GM18951 (cell line): ENCODE results near the gene NET1.

Source experiments
- POLR2A ChIP-seq: IDR thresholded peaks from 4 replicates; pipeline ENCODE4 v1.6.1; 2011; ENCODE audit warnings: mild to moderate bottlenecking; ENCODE audit not compliant: insufficient read length, insufficient read depth; ENCODE audit errors: extremely low read depth
- in situ Hi-C: fragments of 300-500 bp; cut with MboI; formaldehyde crosslinking; loops from one replicate; pipeline ENCODE4 v1.12.0; 2022; ENCODE audit warnings: low sequenced_read_pairs, mixed read lengths, inconsistent platforms; ENCODE audit not compliant: unreplicated experiment

NET1 gene

GRCh38 chr10:5480162-5480941, 68.0 kb downstream of the NET1 start:
- in situ Hi-C loops, result no loop called here
- no peak for TF ChIP-seq POLR2A

GRCh38 chr10:5481121-5481520, 68.8 kb downstream of the NET1 start:
- in situ Hi-C loops, result no loop called here
- TF ChIP-seq POLR2A, result no peak

DNA sequence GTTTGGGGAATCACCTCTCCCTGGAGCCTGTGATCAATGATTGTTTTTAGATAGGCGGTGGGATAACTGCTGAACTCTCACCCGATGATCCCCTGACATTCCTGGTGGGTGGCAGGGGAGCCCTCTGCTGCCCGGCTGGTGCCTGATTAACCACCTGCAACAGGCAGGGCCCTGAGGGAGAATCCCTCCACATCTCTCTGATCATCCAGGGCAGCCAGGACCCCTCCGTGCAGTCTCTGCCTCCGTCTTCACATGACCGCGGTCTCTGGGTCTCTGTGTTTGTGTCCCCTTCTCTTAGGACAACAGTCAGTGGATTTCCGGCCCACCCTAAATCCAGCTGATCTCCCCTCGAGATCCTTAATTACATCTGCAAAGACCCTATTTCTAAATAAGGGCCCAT, 69.7 kb downstream of the NET1 start:
- in situ Hi-C loops, result no loop called here
- no peak for TF ChIP-seq POLR2A

DNA sequence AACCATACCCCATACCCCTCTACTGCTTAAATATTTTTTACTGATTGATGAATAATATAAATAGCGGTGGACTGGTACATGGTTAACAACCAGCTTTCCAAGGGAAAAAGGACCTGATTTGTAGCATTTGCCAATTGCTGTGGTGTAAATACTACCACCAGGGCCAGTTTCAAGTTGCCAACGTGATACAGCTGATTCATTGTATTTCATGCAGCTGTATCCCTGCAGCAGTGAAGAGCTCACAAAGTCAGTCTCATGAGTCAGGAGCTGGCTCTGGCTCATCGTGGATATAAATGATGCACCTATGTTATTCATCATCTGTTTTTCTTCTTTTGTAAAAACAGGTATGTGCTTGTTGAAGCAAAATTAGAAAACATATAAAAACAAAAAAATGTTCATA, 71.8 kb downstream of the NET1 start:
- no peak for TF ChIP-seq POLR2A
- in situ Hi-C loops, result no loop called here

DNA sequence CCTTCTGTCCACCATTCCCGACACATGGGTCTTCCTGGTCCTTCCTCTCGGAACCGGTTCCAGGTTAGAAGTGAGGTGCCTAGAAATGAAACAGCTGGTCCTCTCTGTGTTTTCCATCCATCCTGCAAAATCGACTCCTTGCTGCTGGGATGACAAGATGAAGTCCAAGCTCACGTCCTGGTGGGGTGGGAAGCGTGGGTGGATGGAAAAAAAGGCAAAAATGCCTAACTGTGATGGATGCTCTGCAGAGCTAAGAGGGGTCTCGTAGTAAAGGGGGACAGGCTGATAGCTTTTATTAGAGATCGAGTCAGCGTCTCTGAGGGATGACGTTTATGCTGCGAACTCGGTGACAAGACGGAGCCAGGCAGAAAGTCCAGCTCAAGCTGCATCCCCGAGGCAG, 72.9 kb downstream of the NET1 start:
- in situ Hi-C loops, result no loop called here
- no peak for TF ChIP-seq POLR2A

DNA sequence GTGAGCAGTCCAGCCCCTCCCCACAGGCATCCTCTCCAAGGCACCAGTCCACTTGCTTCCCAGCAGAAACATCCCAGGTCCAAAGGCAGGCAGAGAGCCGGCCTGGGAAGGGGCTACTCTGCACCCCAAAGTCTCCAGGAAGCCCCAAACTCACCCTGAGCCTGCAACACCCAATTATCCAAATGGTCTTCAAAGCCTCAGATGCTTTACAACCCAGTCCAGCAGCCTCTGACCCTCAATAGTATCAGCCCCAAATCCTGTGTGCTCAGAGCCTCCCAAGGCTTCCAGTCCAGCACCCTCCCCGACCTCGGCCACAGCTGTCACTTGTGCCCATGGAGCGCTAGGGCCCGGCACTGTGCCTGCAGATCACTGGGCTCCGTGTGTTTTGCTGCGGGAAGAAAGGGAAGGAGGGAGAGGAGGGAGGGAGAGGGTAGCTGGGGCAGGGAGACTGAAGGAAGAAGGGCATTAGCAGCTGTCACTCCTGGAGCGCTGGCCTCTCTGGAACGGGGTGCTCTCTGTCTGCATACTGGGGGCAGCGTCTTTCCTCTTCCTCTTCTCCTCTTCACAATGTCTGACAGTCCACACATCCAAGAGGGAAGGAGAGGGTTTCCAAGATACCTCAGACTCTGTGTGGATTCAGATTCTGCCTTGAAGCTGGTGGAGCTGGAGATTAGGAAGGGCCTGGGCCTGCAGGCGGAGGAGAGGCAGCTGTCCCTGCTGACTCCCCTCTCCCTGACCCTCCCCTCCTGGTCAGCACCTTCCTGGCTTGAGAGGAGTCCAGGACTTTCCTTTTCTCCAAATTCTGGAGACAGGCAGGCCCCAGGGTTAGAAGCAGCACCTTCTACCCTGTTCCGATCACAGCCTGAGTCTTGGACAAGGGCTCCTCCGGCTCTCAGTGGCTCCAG, 73.8 kb downstream of the NET1 start:
- in situ Hi-C loops, result no loop called here
- no peak for TF ChIP-seq POLR2A

DNA sequence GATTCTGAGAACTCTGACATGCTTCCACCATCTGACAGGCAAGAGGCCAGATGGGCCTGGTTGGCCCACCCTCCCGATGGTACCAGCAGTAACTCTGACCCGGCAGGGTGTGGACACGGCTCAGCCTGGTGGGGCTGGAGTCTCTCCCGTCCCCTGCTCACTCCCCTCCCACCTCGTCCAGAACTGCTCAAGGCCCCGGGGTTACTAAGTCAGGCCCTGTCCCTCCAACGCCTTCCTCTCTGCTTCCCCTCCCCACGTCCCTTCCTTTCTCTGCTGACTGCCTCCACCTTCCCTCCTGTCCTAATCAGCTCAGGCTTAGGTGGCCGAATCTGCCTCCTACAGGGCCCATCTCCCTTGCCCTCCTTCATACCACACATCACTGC, 74.5 kb downstream of the NET1 start:
- no peak for TF ChIP-seq POLR2A
- in situ Hi-C loops, result no loop called here

DNA sequence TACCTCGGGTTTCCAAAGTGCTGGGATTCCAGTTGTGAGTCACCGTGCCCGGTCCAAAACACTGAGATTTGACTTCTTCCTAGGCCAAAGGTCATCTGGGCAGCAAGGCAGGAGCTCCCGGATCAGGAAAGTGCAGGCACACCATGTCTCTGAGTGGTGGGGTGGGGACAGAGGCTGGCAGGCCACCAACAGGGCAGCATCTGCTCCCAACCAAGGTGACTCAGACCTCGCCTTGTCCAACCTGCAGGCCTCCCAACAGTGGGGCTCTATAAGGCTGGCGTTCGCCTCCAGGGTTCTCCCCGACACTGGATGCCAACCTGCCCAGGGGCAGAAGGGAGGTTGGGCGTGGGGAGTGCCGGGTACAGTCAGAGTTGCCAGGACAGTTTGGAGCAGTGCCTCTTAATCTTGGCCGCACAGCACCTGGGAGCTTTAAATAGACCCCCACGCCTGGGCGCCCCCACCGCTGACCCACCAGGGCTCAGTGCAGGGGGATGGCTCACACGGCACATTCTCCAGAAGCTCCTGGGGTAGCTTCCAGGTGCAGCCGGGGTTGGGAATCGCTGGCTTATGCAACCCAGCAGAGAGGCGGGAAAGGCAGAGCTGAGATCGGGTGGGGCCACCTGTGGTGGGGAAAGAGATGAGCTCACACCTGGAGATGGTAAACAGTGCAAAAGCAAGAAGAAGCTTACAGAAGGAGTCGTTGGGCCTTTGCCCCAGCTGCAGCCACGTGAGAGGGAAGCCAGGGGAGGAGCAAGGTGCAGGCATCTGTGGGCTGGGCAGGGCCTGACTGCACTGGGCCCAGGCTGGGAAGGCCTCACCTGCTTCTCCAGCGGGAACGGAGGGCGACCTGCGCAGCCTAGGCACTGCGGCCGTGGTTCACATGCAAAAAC, 76.2 kb downstream of the NET1 start:
- in situ Hi-C loops, result no loop called here
- no peak for TF ChIP-seq POLR2A

DNA sequence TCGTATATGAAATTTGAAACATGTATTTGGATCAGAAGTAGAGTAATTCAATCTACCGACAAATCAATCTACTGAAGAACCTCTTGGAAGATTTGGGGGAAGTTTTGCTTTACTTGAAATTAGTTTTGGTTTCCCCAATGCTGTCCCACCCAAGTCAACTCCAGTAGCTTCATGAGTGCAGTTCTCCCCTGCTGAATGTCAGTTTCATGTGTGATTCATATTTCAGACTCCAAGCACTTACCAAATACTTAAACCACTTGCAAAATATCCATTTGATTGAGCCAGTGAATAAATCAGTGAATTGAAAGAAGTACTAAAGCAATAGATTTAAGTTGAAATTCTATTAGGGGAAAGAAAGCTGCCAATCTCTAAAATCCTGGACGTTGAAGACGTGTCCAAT, 77.7 kb downstream of the NET1 start:
- in situ Hi-C loops, result no loop called here

DNA sequence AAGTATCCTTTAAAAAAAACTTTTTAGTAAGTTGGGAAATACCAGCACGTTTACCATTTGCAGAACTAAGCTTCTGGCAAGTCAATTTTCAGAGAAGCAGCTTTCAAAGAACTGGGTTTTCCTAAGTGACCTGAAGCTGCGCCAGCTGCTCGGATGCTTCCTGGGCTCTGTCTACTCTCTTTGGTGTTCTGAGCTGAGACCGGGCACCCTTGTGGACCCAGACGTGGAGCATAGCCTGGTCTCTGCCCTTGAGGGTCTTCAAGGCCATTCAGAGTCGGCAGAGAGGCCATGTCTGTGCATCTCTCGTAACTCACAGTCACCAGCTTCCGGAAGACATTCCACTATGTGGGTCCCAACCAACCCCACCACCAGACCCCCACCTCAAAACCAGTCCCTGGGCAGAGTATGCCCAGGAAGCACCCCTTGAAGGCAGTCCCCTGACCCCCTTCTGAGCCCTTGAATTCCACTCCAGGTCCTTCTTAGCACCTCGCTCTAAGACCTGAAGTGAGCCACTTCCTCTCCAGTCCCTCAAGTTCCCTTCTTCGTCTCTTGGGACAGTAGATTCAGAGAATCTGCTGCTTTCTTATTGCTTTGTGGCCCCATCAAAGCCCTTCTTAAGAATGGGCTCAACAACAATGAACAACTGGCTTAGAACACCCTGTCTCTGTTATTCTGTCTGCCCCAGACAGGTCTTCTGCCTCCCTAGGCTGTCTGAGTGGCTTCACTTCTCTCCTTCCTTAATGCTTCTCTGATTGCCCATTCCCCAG, 78.5 kb downstream of the NET1 start:
- in situ Hi-C loops, result no loop called here
- no peak for TF ChIP-seq POLR2A

More for the DNA sequence above, 77.7 kb downstream of the NET1 start:
- no peak for TF ChIP-seq POLR2A

- TF ChIP-seq POLR2A, result no peak
- in situ Hi-C loops, result no loop called here
Measured at GRCh38 chr10:5491477-5491876, 79.1 kb downstream of the NET1 start.

- in situ Hi-C loops, result no loop called here
- TF ChIP-seq POLR2A, result no peak
Measured at GRCh38 chr10:5492322-5492855, 80.0 kb downstream of the NET1 start.
